Cardiac muscle cell (in vitro differentiated cells and primary cell): ENCODE measurements around the gene GBP1. TPM values are rescaled to one million over a fixed set of nuclear protein-coding genes. Genes with fewer than 3 reads are reported as not detected.
A peak's percentile ranks its signal among the peaks of the same experiment; 100 is the strongest.

Source experiments
- DNase-seq, 2 donors: peaks; one replicate each; pipeline versions ENCODE4 v3.0.0 to v3.0.0-alpha.2; 2010 to 2017; ENCODE audit warnings: low read depth in 1 of 2, low spot score in 1 of 2
- H3K27ac ChIP-seq: fragments of 200-600 bp; sonication (generic); 2 replicates; pipeline ENCODE4 v1.5.1; 2016
- H3K27me3 ChIP-seq: fragments of 200-600 bp; sonication (generic); 2 replicates; pipeline ENCODE4 v1.6.0; 2016; ENCODE audit warnings: control low read depth
- H3K36me3 ChIP-seq: fragments of 200-600 bp; sonication (generic); 2 replicates; pipeline ENCODE4 v1.5.1; 2016; ENCODE audit warnings: control low read depth
- H3K4me1 ChIP-seq: fragments of 200-600 bp; sonication (generic); 2 replicates; pipeline ENCODE4 v1.8.1; 2017; ENCODE audit warnings: low read depth, mild to moderate bottlenecking, mixed run types
- H3K4me3 ChIP-seq: fragments of 200-600 bp; sonication (generic); 2 replicates; pipeline ENCODE4 v1.5.1; 2016; ENCODE audit warnings: mild to moderate bottlenecking
- H3K9me3 ChIP-seq: fragments of 200-600 bp; sonication (generic); 2 replicates; pipeline ENCODE4 v1.5.1; 2017; ENCODE audit warnings: low read depth, mild to moderate bottlenecking, control low read depth
- polyA plus RNA-seq: library from polyadenylated mRNA; unstranded; fragments of >200 nt; fragmentation: Nextera tagmentation; extraction: Ambion mirVana; gene quantifications from 2 replicates; pipeline ENCODE4 v1.2.1, GENCODE V29; 2016
- total RNA-seq: library from RNA; depleted of rRNA; stranded (reverse); fragments of >200 nt; gene quantifications from 2 replicates; pipeline ENCODE4 v1.2.3, GENCODE V29; 2016
- TF ChIP-seq, protein P1 (sequence below): IDR thresholded peaks from 2 replicates; pipeline ENCODE4 v1.5.1; 2012; ENCODE audit warnings: low read depth, mild to moderate bottlenecking, low read length

GBP1 gene
- total RNA-seq (1.8 and 2.7 TPM in 2 replicates), polyA plus RNA-seq (1.6 and 2.4 TPM in 2 replicates)

DNA sequence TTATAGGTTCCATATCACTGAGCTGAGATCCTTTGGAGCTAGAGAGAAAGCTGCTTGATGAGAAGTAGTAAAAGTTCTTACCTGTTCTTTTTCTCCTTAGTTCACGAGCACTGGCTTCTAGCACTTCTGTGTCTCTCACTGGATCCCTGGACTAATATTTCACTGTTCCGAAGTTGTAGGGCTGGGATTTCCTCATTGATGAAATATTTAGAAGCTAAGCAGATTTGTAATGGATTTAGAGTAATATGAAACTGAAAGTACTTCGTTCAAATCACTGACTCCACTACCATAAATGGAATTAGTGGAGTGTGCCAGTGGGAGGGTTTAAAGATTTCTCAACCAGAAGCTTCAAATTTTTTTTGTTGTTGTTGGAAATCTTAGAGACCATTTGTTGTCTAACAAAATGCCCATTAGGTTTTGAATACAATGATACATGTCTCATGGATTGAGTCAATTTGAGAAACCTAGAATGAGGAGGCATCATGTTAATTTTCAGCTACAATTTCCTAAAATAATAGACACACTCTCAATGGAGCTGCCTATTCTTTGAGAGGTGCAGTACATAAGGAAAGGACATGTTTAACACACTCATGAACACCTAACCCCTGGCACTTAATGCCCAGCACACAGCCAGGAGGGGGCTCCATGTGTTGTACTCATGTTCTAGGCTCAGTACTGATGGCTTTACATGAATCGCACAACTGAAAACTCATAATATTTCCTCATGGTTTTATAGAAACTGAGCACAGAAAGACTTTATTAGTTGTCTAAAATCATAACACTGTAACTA is at the start of gene GBP1:
Gene GBP1, minus strand, starts transcription at position 130 of the 790 bp plus-strand sequence. CDS start 1,974 bp downstream, outside the sequence.
- Histone ChIP-seq H3K4me3 (no peak within 1 kb of the TSS), H3K36me3 (no peaks in the 10 kb centered on the region), H3K27me3 (no peaks in the 10 kb centered on the region), H3K4me1 (peaks cover 27% of the 10 kb centered on the region), H3K27ac (peak within 1 kb of the TSS; percentile 92), H3K9me3 (no peaks in the 10 kb centered on the region)
- peak; percentile 21 to 90 for DNase-seq
- TF ChIP-seq, protein P1, sequence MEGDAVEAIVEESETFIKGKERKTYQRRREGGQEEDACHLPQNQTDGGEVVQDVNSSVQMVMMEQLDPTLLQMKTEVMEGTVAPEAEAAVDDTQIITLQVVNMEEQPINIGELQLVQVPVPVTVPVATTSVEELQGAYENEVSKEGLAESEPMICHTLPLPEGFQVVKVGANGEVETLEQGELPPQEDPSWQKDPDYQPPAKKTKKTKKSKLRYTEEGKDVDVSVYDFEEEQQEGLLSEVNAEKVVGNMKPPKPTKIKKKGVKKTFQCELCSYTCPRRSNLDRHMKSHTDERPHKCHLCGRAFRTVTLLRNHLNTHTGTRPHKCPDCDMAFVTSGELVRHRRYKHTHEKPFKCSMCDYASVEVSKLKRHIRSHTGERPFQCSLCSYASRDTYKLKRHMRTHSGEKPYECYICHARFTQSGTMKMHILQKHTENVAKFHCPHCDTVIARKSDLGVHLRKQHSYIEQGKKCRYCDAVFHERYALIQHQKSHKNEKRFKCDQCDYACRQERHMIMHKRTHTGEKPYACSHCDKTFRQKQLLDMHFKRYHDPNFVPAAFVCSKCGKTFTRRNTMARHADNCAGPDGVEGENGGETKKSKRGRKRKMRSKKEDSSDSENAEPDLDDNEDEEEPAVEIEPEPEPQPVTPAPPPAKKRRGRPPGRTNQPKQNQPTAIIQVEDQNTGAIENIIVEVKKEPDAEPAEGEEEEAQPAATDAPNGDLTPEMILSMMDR = no peak

DNA sequence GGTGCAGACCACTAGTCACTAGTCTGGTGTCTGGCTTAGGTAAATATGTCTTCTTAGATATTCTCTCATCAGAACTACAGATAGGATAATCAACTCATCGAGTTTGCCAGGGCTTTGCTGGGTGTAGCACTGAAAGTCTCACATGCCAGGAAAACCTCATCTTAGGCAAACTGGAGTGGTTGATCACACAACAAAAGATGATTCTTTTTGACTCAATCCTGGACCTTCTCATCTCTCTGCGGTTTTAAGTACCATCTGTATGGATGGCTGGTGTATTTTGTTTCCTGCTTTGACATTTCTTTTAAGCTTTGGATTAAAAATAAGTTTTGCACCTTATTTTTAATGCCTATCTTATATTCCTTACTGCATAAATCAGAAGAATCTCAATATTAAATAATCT is 49.7 kb upstream of the GBP1 start:
- DNase-seq = no peak
- no peaks in the 10 kb centered on the region for H3K4me1 ChIP-seq
- TF ChIP-seq, protein P1 = no peak
- no peaks in the 10 kb centered on the region for H3K27me3 ChIP-seq
- H3K4me3 ChIP-seq = no peak overlapping the region
- H3K9me3 ChIP-seq = no peaks in the 10 kb centered on the region
- H3K36me3 ChIP-seq = no peaks in the 10 kb centered on the region
- H3K27ac ChIP-seq = no peak overlapping the region

DNA sequence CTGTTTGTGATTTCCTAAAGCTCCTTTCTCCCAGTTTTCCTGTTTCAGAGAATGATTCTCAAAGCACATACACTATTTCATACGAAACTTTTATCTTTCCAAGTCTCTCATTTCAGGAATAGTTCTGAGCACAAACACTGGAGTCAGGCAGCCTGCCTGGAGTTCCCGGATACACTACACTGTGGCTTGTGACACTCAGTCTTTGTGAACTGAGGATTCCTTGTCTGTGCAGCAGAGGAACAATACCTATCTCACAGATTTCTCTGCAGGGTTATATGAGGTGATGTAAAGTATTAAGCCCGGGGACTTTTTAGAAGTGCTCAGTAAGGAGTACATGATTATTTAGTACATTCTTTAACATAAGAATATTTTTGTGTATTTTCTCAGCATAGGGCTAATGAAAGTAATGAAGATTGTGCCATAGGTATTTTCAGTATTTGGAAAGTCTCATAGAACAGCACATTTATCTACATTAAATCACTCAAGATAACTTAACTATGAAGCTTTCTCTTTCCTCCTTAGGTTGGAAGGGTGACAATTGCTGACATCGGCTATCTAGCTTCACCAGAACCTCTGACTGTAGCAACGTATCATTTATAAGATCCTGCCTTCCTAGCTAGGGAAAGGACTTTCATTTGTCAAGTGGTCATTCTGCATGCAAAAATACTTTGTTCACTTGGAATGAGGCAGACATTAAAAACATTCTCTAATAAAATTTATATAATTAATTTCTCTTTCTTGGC is 48.0 kb upstream of the GBP1 start:
- DNase-seq = no peak
- Histone ChIP-seq H3K27ac (no peak overlapping the region), H3K9me3 (no peaks in the 10 kb centered on the region), H3K36me3 (no peaks in the 10 kb centered on the region), H3K27me3 (no peaks in the 10 kb centered on the region), H3K4me3 (no peak overlapping the region), H3K4me1 (no peaks in the 10 kb centered on the region)
- TF ChIP-seq, protein P1 = no peak

- Histone ChIP-seq H3K9me3 (no peaks in the 10 kb centered on the region), H3K4me1 (peaks cover 2% of the 10 kb centered on the region), H3K4me3 (no peak overlapping the region), H3K27me3 (no peaks in the 10 kb centered on the region), H3K36me3 (no peaks in the 10 kb centered on the region), H3K27ac (no peak overlapping the region)
- TF ChIP-seq, protein P1 = no peak
- no peak for DNase-seq
These were observed 39.7 kb upstream of the GBP1 start for GRCh38 chr1:89104687-89105086.

- Histone ChIP-seq H3K9me3 (no peaks in the 10 kb centered on the region), H3K27ac (no peak overlapping the region), H3K27me3 (no peaks in the 10 kb centered on the region), H3K4me3 (no peak overlapping the region), H3K36me3 (no peaks in the 10 kb centered on the region), H3K4me1 (peaks cover 2% of the 10 kb centered on the region)
- TF ChIP-seq, protein P1 = no peak
- no peak for DNase-seq
These were observed 39.1 kb upstream of the GBP1 start for GRCh38 chr1:89104147-89104546.
